Testis (tissue), 5 donors: ENCODE data around the gene ZNF462. TPM values are rescaled to one million over a fixed set of nuclear protein-coding genes. Genes with fewer than 3 reads are reported as not detected.

Source experiments
- DNase-seq: peaks from one replicate; pipeline ENCODE4 v3.0.0-alpha.2; 2019
- H3K27ac ChIP-seq, 2 donors: fragments of 200-600 bp; sonication (generic); one replicate each; pipeline ENCODE4 v1.5.1; 2019
- H3K27me3 ChIP-seq: fragments of 200-600 bp; sonication (generic); one replicate; pipeline ENCODE4 v1.5.1; 2019
- H3K36me3 ChIP-seq: fragments of 200-600 bp; sonication (generic); one replicate; pipeline ENCODE4 v1.5.1; 2017; ENCODE audit warnings: low read depth; ENCODE audit errors: missing control alignments
- H3K4me1 ChIP-seq: fragments of 200-600 bp; sonication (generic); one replicate; pipeline ENCODE4 v1.5.1; 2019
- H3K4me3 ChIP-seq, 2 donors: fragments of 200-600 bp; sonication (generic); one replicate each; pipeline ENCODE4 v1.5.1; 2017 to 2019
- H3K9me3 ChIP-seq: fragments of 200-600 bp; sonication (generic); one replicate; pipeline ENCODE4 v1.5.1; 2017
- CTCF ChIP-seq, 3 experiments: fragments of 450-650 bp in 2 of 3; fragments of 200-600 bp in 1 of 3; sonication (generic) in 1 of 3; IDR thresholded peaks; one replicate each; pipeline ENCODE4 v1.5.1; 2016 to 2019; ENCODE audit warnings: antibody characterized with exemption in 3 of 3, mild to moderate bottlenecking in 2 of 3, moderate library complexity in 1 of 3
- POLR2A ChIP-seq: fragments of 450-650 bp; IDR thresholded peaks from one replicate; pipeline ENCODE4 v1.6.1; 2017; ENCODE audit warnings: antibody characterized with exemption, mild to moderate bottlenecking, moderate library complexity
- WGBS, 2 donors: methylation state at CpG; one replicate each; pipeline ENCODE4 v1.1.5; 2018; 5-methylcytosine and 5-hydroxymethylcytosine counted together
- intact Hi-C: fragments of 100-400 bp; cut with DNase I; formaldehyde crosslinking; loops from one replicate; pipeline ENCODE4 v1.15.1; 2023; ENCODE audit warnings: low total_unique reads
- long read RNA-seq, 2 donors: transcript quantifications; one replicate each; lab custom pipeline, GENCODE V29; 2026
- polyA plus RNA-seq: library from polyadenylated mRNA; stranded (reverse); fragments of 350-450 nt; fragmentation: Illumina TruSeq; extraction: RNeasy Lipid Tissue Mini Kit (QIAGEN cat#74804); gene quantifications from one replicate; pipeline ENCODE4 v1.2.3, GENCODE V29; 2014; ENCODE audit warnings: low read depth, low replicate concordance; ENCODE audit not compliant: insufficient read depth
- total RNA-seq, 2 donors: library from RNA; depleted of rRNA; stranded (reverse); fragments of >200 nt; gene quantifications; one replicate each; pipeline ENCODE4 v1.2.3, GENCODE V29; 2016

ZNF462 gene
- total RNA-seq = 10 to 100 TPM; 53.2 to 61.6 TPM
- 31.5 TPM for polyA plus RNA-seq
- long read RNA-seq, donor 1, partial matches to known transcripts = 0 of 1 reads
- long read RNA-seq, donor 1, other reads (novel, unspliced or antisense) = 0 of 1 reads
- long read RNA-seq, donor 2 = 0 reads

- H3K9me3 ChIP-seq = no peaks in the 10 kb centered on the region
- peak within 1 kb of the TSS; percentile 85 to 89 for H3K27ac ChIP-seq
- 1% methylated on average over 33 of the region's 33 CpGs for WGBS, 2 donors
- H3K36me3 ChIP-seq = no peaks in the 10 kb centered on the region
- peaks cover 5% of the 10 kb centered on the region for H3K4me1 ChIP-seq
- H3K27me3 ChIP-seq = no peaks in the 10 kb centered on the region
- TF ChIP-seq CTCF (IDR thresholded peaks at IDR 0.05) (peak; percentile 92 to 99 (median 96)), POLR2A (no peak)
- peak; percentile 64 for DNase-seq
- intact Hi-C loops = loop anchor here (10.0 kb wide), 1 partner anchor 62 kb away; no protein-coding TSS in a partner anchor
- peak within 1 kb of the TSS; percentile 78 to 82 for H3K4me3 ChIP-seq
Measured at GRCh38 chr9:106862821-106863720, at the start of gene ZNF462. Gene ZNF462 (plus strand): TSS chr9:106863166. CDS start chr9:106923384, 60,218 bp downstream.

GRCh38 chr9:106816524-106816923 lies 46.4 kb upstream of the ZNF462 start:
- 54 to 67% methylated on average over 2 of the region's 2 CpGs for WGBS, 2 donors
- Histone ChIP-seq H3K4me3 (no peak overlapping the region), H3K4me1 (no peaks in the 10 kb centered on the region), H3K36me3 (no peaks in the 10 kb centered on the region), H3K27ac (no peak overlapping the region), H3K9me3 (no peaks in the 10 kb centered on the region), H3K27me3 (no peaks in the 10 kb centered on the region)
- no peak for TF ChIP-seq POLR2A
- TF ChIP-seq CTCF (IDR thresholded peaks at IDR 0.05) = no peak
- intact Hi-C loops = no loop called here
- DNase-seq = no peak

- H3K9me3 ChIP-seq = no peaks in the 10 kb centered on the region
- H3K27me3 ChIP-seq = no peaks in the 10 kb centered on the region
- H3K36me3 ChIP-seq = no peaks in the 10 kb centered on the region
- H3K27ac ChIP-seq = no peak overlapping the region
- 96 to 98% methylated on average over 5 of the region's 5 CpGs for WGBS, 2 donors
- intact Hi-C loops = no loop called here
- TF ChIP-seq POLR2A = no peak
- H3K4me1 ChIP-seq = no peaks in the 10 kb centered on the region
- DNase-seq = no peak
- H3K4me3 ChIP-seq = no peak overlapping the region
Measured at GRCh38 chr9:106818034-106818433, 44.9 kb upstream of the ZNF462 start.

DNA sequence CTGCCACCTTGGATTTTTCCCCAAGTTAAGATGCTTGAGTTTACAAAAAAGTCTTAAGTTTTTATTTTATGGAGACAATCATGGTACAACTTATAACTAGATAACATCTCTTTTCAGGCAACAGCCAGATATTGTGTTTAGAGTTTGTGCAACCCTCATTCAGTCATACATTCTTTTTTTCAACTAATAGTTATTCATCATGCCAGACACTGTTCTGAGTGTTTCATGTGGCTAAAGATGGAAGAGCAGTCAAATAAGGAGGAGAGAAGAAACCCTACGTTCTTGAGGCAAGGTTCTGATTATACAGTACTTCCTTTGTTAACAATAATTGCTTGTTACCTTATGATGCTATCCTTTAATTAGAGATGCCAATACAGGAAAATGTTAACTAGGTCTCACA lies 42.1 kb upstream of the ZNF462 start:
- Histone ChIP-seq H3K4me1 (no peaks in the 10 kb centered on the region), H3K9me3 (no peaks in the 10 kb centered on the region), H3K27ac (no peak overlapping the region), H3K27me3 (no peaks in the 10 kb centered on the region), H3K36me3 (no peaks in the 10 kb centered on the region), H3K4me3 (no peak overlapping the region)
- intact Hi-C loops = no loop called here
- TF ChIP-seq CTCF (IDR thresholded peaks at IDR 0.05) = no peak
- TF ChIP-seq POLR2A = no peak
- 59 to 73% methylated on average over 1 of the region's 1 CpG for WGBS, 2 donors
- no peak for DNase-seq

GRCh38 chr9:106828070-106828469 lies 34.9 kb upstream of the ZNF462 start:
- intact Hi-C loops = no loop called here
- H3K4me3 ChIP-seq = no peak overlapping the region
- H3K27me3 ChIP-seq = no peaks in the 10 kb centered on the region
- H3K9me3 ChIP-seq = no peaks in the 10 kb centered on the region
- H3K36me3 ChIP-seq = no peaks in the 10 kb centered on the region
- no peaks in the 10 kb centered on the region for H3K4me1 ChIP-seq
- no peak for DNase-seq
- 69 to 76% methylated on average over 3 of the region's 3 CpGs for WGBS, 2 donors
- TF ChIP-seq POLR2A = no peak
- no peak for TF ChIP-seq CTCF (IDR thresholded peaks at IDR 0.05)
- no peak overlapping the region for H3K27ac ChIP-seq
